DMS114 treated with DMSO at 0.1 percent for 48 hours (cell line): Measurements from ENCODE around the gene FIZ1.

ENCODE experiments used
- DNase-seq: peaks from one replicate; lab custom pipeline; 2025; ENCODE audit not compliant: unreplicated experiment; lab: John Stamatoyannopoulos, UW

Gene FIZ1

GRCh38 chr19:55544776-55545439 is 54.4 kb downstream of the FIZ1 start:
- DNase-seq = no peak

DNA sequence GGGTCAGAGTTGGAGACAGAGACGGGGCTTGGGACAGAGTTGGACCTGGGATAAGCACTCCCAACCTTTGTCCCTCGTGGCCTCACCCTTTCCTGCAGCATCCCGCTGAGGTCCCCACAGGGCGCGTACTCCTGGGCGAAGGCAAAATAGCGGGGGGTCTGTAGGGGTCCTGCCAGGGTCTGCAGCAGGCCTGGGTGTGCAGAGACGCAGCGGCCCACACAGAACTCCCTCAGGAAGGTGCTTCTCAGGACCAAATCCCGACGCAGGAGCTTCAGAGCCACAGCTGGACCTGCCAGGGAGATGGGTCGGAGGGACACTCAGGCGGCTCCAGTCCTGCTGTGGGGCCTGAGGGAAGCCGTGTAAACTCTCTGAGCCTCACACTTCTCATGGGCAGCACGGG is 55.3 kb downstream of the FIZ1 start:
- no peak for DNase-seq

- DNase-seq = no peak
Measured at GRCh38 chr19:55543567-55543966, 55.8 kb downstream of the FIZ1 start.

DNA sequence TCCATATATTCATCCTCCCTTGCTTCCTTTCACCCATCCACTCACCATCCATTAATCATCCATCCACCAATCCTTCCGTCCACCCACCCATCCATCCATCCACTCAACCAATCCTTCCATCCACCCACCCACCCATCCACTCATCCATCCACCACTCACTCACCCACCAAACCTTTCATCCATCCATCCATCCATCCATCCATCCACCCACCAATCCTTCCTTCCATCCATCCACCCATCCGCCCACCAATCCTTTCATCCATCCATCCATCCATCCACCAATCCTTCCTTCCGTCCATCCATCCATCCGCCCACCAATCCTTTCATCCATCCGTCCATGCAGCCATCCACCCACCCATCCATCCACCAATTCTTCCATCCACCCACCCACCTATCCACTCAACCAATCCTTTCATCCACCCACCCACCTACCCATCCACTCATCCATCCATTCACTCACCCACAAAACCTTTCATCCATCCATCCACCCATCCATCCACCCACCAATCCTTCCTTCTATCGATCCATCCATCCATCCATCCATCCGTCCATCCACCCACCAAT is 56.9 kb downstream of the FIZ1 start:
- no peak for DNase-seq
